A549 (cell line): ENCODE results near the gene SLC20A1. TPM values are rescaled to one million over a fixed set of nuclear protein-coding genes. Genes with fewer than 3 reads are reported as not detected.

Experiments
- ATAC-seq, 2 experiments: fragments of 200-7000 bp in 1 of 2; fragments of >200 bp in 1 of 2; cut with Nextera tagmentation in 1 of 2; cut with Tn5 transposase in 1 of 2; 3 replicates each; pipeline versions ENCODE4 v1.8.0 to v1.9.1; 2018 to 2020; ENCODE audit warnings: mild to moderate bottlenecking in 1 of 2, moderate library complexity in 1 of 2
- CTCF ChIA-PET: fragments of 300-600 bp; sonication (Branson Sonifier 250); formaldehyde crosslinking; extraction: SDS; loops from one replicate; lab custom pipeline; 2021; ENCODE audit warnings: antibody characterized with exemption, inconsistent platforms; lab: Yijun Ruan, JAX
- POLR2A ChIA-PET: fragments of 350-600 bp; formaldehyde crosslinking; extraction: SDS; loops from one replicate; lab custom pipeline; 2021; ENCODE audit warnings: antibody characterized with exemption, inconsistent platforms; lab: Yijun Ruan, JAX
- DNase-seq, 2 experiments: peaks; one replicate each; pipeline versions ENCODE4 v3.0.0 to v3.0.0-alpha.2; 2011 to 2016; ENCODE audit warnings: low read depth in 1 of 2, low spot score in 1 of 2
- FAIRE-seq: peaks from 2 replicates; lab custom pipeline; 2011; peaks lifted over from hg19 to GRCh38; lab: Jason Lieb, UNC
- H3K27ac ChIP-seq, 2 experiments: fragments of >200 bp; sonication (Bioruptor Twin); formaldehyde crosslinking; 3 replicates each; pipeline ENCODE4 v1.5.1; 2016 to 2017
- H3K4me1 ChIP-seq: fragments of >200 bp; sonication (Bioruptor Twin); formaldehyde crosslinking; 3 replicates; pipeline ENCODE4 v1.6.1; 2016
- H3K4me2 ChIP-seq: fragments of >200 bp; sonication (Bioruptor Twin); formaldehyde crosslinking; 3 replicates; pipeline ENCODE4 v1.6.1; 2016
- H3K4me3 ChIP-seq: fragments of >200 bp; sonication (Bioruptor Twin); formaldehyde crosslinking; 3 replicates; pipeline ENCODE4 v1.5.1; 2016
- H3K9me3 ChIP-seq: fragments of >200 bp; sonication (Bioruptor Twin); formaldehyde crosslinking; 3 replicates; pipeline ENCODE4 v1.6.1; 2016
- BCL3 ChIP-seq: fragments of >200 bp; sonication (Bioruptor Twin); formaldehyde crosslinking; IDR thresholded peaks from 3 replicates; pipeline ENCODE4 v1.6.1; 2016
- CBX2 ChIP-seq: fragments of 200-600 bp; sonication (generic); IDR thresholded peaks from 2 replicates; pipeline ENCODE4 v1.6.1; 2016; ENCODE audit warnings: low read depth, mild to moderate bottlenecking, borderline replicate concordance
- EHF ChIP-seq: fragments of 250-450 bp; sonication (Bioruptor Pico); IDR thresholded peaks from 2 replicates; pipeline ENCODE4 v1.5.0; 2020; ENCODE audit warnings: mild to moderate bottlenecking
- EHMT2 ChIP-seq: fragments of 200-600 bp; sonication (generic); IDR thresholded peaks from 2 replicates; pipeline ENCODE4 v1.6.1; 2016; ENCODE audit warnings: antibody characterized with exemption, low read depth, mild to moderate bottlenecking, moderate library complexity
- ELK1 ChIP-seq: fragments of 150-350 bp; IDR thresholded peaks from 2 replicates; pipeline ENCODE4 v1.6.1; 2014; ENCODE audit warnings: low read depth, mild to moderate bottlenecking, low read length
- EP300 ChIP-seq, 2 experiments: fragments of >200 bp; sonication (Bioruptor Twin); formaldehyde crosslinking; IDR thresholded peaks; 2 replicates in 1 of 2; 3 replicates in 1 of 2; pipeline ENCODE4 v1.6.1; 2016 to 2017
- ESRRA ChIP-seq: fragments of 150-350 bp; IDR thresholded peaks from 2 replicates; pipeline ENCODE4 v1.6.1; 2014; ENCODE audit warnings: mild to moderate bottlenecking, low read length, borderline replicate concordance
- GATA3 ChIP-seq: IDR thresholded peaks from 2 replicates; pipeline ENCODE4 v1.6.1; 2012; ENCODE audit warnings: borderline replicate concordance
- HEYL ChIP-seq: fragments of 250-450 bp; sonication (Bioruptor Pico); IDR thresholded peaks from 2 replicates; pipeline ENCODE4 v1.8.0; 2021; ENCODE audit warnings: mild to moderate bottlenecking, moderate library complexity
- HOXA7 ChIP-seq: fragments of 250-450 bp; sonication (Bioruptor Pico); IDR thresholded peaks from 2 replicates; pipeline ENCODE4 v1.5.0; 2020; ENCODE audit warnings: mild to moderate bottlenecking, moderate library complexity
- HOXB5 ChIP-seq: fragments of 250-450 bp; sonication (Bioruptor Pico); IDR thresholded peaks from 2 replicates; pipeline ENCODE4 v1.5.0; 2020; ENCODE audit warnings: mild to moderate bottlenecking, moderate library complexity
- KDM1A ChIP-seq: fragments of 200-600 bp; sonication (generic); IDR thresholded peaks from 2 replicates; pipeline ENCODE4 v1.6.1; 2016; ENCODE audit warnings: low read depth, mild to moderate bottlenecking
- MYC ChIP-seq: IDR thresholded peaks from 2 replicates; pipeline ENCODE4 v1.6.1; 2012; ENCODE audit warnings: mild to moderate bottlenecking, inconsistent platforms, low read length, improper control_type of control experiment, borderline replicate concordance
- NPAS2 ChIP-seq: fragments of 250-450 bp; sonication (Bioruptor Pico); IDR thresholded peaks from 2 replicates; pipeline ENCODE4 v1.8.0; 2022; ENCODE audit warnings: mild to moderate bottlenecking, moderate library complexity, borderline replicate concordance
- PHF8 ChIP-seq: fragments of 200-600 bp; sonication (generic); IDR thresholded peaks from 2 replicates; pipeline ENCODE4 v1.6.1; 2016; ENCODE audit warnings: low read depth, mild to moderate bottlenecking, antibody characterized with exemption, moderate library complexity, borderline replicate concordance
- POLR2A ChIP-seq: IDR thresholded peaks from 2 replicates; pipeline ENCODE4 v1.6.1; 2012; ENCODE audit warnings: mild to moderate bottlenecking, low read length
- REST ChIP-seq: fragments of 200-600 bp; sonication (generic); IDR thresholded peaks from 2 replicates; pipeline ENCODE4 v1.6.1; 2016; ENCODE audit warnings: antibody characterized with exemption, mild to moderate bottlenecking, moderate library complexity
- RNF2 ChIP-seq: fragments of 200-600 bp; sonication (generic); IDR thresholded peaks from 2 replicates; pipeline ENCODE4 v1.6.1; 2016; ENCODE audit warnings: low read depth, mild to moderate bottlenecking, antibody characterized with exemption, moderate library complexity, borderline replicate concordance
- SMC3 ChIP-seq: fragments of >200 bp; sonication (Bioruptor Twin); formaldehyde crosslinking; IDR thresholded peaks from 3 replicates; pipeline ENCODE4 v1.6.1; 2018; ENCODE audit warnings: inconsistent platforms
- SREBF2 ChIP-seq: fragments of 450-650 bp; IDR thresholded peaks from 2 replicates; pipeline ENCODE4 v1.6.1; 2014; ENCODE audit warnings: mild to moderate bottlenecking, moderate library complexity
- ZC3H11A ChIP-seq: fragments of 450-650 bp; IDR thresholded peaks from 2 replicates; pipeline ENCODE4 v1.6.1; 2014; ENCODE audit warnings: antibody characterized with exemption, mild to moderate bottlenecking
- WGBS: methylation state at CpG from one replicate; pipeline ENCODE4 v1.1.6; 2017; ENCODE audit errors: missing lambda C conversion rate; 5-methylcytosine and 5-hydroxymethylcytosine counted together
- polyA plus RNA-seq, 4 experiments: library from polyadenylated mRNA; depleted of rRNA in 3 of 4; stranded (reverse); fragments of >200 nt; fragmentation: RNase III in 1 of 4; extraction: RNeasy Plus Mini Kit Qiagen cat#74134 plus additional on column Dnase treatment in 1 of 4; gene quantifications; 2 replicates in 3 of 4; 3 replicates in 1 of 4; pipeline ENCODE4 v1.2.3, GENCODE V29; 2011 to 2017
- TF ChIP-seq, protein P1 (sequence below): fragments of 450-650 bp; IDR thresholded peaks from 2 replicates; pipeline ENCODE4 v1.6.1; 2014; ENCODE audit warnings: antibody characterized with exemption

The SLC20A1 gene
- polyA plus RNA-seq, 2 of the 4 experiments (the other 2 are of a cell fraction), result 83.6 to 86.8 TPM

DNA sequence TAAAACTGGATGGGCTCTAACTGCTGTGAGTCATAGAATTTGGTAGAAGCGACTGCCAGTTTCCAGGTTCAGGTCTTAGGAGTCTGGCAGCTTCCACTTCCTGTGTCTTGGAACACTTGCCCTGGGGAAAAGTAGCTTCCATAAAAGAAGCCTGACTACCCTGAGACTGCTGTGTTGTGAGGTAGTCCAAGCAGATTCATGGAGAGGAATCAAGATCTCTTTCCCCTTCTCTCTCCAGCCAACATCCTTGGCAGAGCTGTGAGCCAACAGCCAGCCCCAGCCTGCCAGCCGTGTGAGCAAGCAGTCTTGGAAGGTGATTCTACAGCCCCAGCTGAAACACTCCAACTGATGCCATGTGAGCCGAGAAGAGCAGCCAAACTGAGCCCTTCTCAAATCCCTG is 33.7 kb downstream of the SLC20A1 start:
- ATAC-seq (peak in 1 of 2 experiments; percentile 54; a peak in 4 of 6 replicates), DNase-seq (no peak)

DNA sequence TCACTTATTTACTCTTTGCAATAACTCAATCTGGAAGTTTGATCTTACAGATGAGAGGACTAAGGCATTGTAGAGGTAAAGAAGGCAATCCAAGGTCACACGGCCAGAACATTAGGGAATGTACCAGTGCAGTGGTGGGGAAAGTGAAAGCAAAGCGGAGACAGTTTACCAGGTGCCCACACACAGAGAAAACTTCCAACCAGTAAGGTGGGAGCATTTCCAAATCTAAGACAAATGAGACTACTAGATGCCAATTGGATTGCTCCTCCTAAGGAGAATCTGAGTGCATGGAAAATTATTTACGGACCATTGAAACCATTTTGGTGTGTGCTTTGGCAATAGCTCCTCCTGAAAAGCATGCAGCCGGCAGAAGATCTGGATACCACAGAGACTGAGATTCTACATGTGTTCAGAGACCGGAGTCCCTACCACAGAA is 34.9 kb downstream of the SLC20A1 start:
- Histone ChIP-seq H3K4me1 (peaks cover 6% of the 10 kb centered on the region; the same call in 1 of the 3 replicates), H3K4me2 (no peak overlapping the region), H3K4me3 (no peak overlapping the region), H3K27ac (no peak overlapping the region), H3K9me3 (no peaks in the 10 kb centered on the region)
- no peak for DNase-seq
- 84% methylated on average over 5 of the region's 5 CpGs for WGBS
- no peak for TF ChIP-seq HOXB5 (CRISPR knock-in tag)
- ChIA-PET CTCF (interaction anchor here (0.6 to 16.4 kb wide), 3 partner anchors 10 to 46 kb away, joined by 4 to 116 read pairs (median 4); no protein-coding TSS in a partner anchor), POLR2A (no interaction called here)
- no peak for FAIRE-seq
- ATAC-seq, result no peak

More for the DNA sequence above, 33.7 kb downstream of the SLC20A1 start:
- ChIA-PET CTCF (interaction anchor here (1.1 to 16.4 kb wide), 3 partner anchors 8 to 52 kb away, joined by 4 to 116 read pairs (median 4); no protein-coding TSS in a partner anchor), POLR2A (no interaction called here)
- peak overlapping the region in 1 of 2 experiments; percentile 50; a peak in 1 of 6 replicates for H3K27ac ChIP-seq
- 75% methylated on average over 3 of the region's 3 CpGs for WGBS
- H3K4me2 ChIP-seq, result no peak overlapping the region
- no peaks in the 10 kb centered on the region for H3K9me3 ChIP-seq
- peaks cover 6% of the 10 kb centered on the region; the same call in 1 of the 3 replicates for H3K4me1 ChIP-seq
- TF ChIP-seq SMC3, result no peak
- TF ChIP-seq RNF2, result no peak
- TF ChIP-seq EP300 (IDR thresholded peaks at IDR 0.05), result no peak
- no peak for TF ChIP-seq KDM1A
- TF ChIP-seq MYC, result no peak
- no peak for TF ChIP-seq BCL3
- no peak for TF ChIP-seq GATA3
- TF ChIP-seq, protein P1, sequence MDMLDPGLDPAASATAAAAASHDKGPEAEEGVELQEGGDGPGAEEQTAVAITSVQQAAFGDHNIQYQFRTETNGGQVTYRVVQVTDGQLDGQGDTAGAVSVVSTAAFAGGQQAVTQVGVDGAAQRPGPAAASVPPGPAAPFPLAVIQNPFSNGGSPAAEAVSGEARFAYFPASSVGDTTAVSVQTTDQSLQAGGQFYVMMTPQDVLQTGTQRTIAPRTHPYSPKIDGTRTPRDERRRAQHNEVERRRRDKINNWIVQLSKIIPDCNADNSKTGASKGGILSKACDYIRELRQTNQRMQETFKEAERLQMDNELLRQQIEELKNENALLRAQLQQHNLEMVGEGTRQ, result no peak
- TF ChIP-seq ZC3H11A, result no peak
- TF ChIP-seq SREBF2, result no peak
- no peak for TF ChIP-seq HEYL (CRISPR knock-in tag)
- no peak for TF ChIP-seq HOXA7 (CRISPR knock-in tag)
- TF ChIP-seq POLR2A, result no peak
- TF ChIP-seq REST, result no peak
- TF ChIP-seq NPAS2 (CRISPR knock-in tag), result no peak
- TF ChIP-seq PHF8, result no peak
- FAIRE-seq, result no peak
- no peak overlapping the region for H3K4me3 ChIP-seq

GRCh38 chr2:112682101-112682500 is 36.4 kb downstream of the SLC20A1 start:
- CTCF ChIA-PET, result interaction anchor here (1.0 to 16.4 kb wide), 5 partner anchors 9 to 56 kb away, joined by 3 to 116 read pairs (median 6); no protein-coding TSS in a partner anchor
- Histone ChIP-seq H3K4me1 (peaks cover 6% of the 10 kb centered on the region; the same call in 1 of the 3 replicates), H3K4me3 (no peak overlapping the region), H3K27ac (no peak overlapping the region), H3K9me3 (no peaks in the 10 kb centered on the region), H3K4me2 (no peak overlapping the region)
- POLR2A ChIA-PET, result no interaction called here
- no peak for ATAC-seq
- no peak for FAIRE-seq
- WGBS, result 88% methylated on average over 7 of the region's 7 CpGs
- DNase-seq, result no peak
- no peak for TF ChIP-seq GATA3
- TF ChIP-seq EHMT2, result no peak
- no peak for TF ChIP-seq ESRRA
- no peak for TF ChIP-seq ELK1
- TF ChIP-seq SREBF2, result no peak
- TF ChIP-seq EHF (CRISPR knock-in tag), result no peak
- no peak for TF ChIP-seq MYC
- no peak for TF ChIP-seq HEYL (CRISPR knock-in tag)
- no peak for TF ChIP-seq CBX2
